ENCODE data around the gene SLC16A10.

DNA sequence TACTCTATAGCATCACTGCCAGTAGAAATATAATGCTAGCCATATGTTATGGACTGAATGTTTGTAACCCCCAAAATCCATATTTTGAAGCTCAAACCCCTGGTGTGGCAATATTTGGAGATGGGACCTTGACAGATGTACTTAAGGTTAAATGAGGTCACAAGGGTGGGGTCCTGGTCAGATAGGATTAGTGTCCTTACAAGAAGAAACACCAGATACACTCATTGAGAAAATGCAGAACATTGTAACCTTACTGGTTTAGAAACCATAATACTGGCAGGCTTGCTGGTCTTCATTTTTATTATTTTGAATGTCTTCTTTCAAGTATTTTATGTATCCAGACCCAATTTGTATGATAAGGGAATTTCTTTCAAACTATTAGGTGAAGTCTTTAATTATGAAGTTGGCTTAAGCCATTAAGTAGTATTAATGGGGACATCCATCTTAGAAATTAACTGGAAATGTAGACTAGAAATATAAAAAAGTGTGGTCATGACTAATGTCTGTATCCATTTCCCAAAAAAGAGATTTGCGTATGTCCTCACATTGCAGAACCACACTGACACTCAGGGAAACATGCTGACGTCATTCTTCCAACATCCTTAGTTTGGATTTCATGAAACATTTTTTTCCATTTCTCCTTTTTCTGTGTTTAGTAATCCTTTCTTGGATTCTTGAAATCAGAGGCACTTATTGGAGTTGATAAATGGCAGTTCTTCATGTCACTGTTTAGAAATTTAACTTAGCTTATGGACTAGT lies 32.4 kb downstream of the SLC16A10 start:
- TF ChIP-seq, protein P1, sequence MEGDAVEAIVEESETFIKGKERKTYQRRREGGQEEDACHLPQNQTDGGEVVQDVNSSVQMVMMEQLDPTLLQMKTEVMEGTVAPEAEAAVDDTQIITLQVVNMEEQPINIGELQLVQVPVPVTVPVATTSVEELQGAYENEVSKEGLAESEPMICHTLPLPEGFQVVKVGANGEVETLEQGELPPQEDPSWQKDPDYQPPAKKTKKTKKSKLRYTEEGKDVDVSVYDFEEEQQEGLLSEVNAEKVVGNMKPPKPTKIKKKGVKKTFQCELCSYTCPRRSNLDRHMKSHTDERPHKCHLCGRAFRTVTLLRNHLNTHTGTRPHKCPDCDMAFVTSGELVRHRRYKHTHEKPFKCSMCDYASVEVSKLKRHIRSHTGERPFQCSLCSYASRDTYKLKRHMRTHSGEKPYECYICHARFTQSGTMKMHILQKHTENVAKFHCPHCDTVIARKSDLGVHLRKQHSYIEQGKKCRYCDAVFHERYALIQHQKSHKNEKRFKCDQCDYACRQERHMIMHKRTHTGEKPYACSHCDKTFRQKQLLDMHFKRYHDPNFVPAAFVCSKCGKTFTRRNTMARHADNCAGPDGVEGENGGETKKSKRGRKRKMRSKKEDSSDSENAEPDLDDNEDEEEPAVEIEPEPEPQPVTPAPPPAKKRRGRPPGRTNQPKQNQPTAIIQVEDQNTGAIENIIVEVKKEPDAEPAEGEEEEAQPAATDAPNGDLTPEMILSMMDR (conservative IDR thresholded peaks at IDR 0.05; ENCODE audit: low read depth, low read length) = no peak
- TF ChIP-seq, protein P2, sequence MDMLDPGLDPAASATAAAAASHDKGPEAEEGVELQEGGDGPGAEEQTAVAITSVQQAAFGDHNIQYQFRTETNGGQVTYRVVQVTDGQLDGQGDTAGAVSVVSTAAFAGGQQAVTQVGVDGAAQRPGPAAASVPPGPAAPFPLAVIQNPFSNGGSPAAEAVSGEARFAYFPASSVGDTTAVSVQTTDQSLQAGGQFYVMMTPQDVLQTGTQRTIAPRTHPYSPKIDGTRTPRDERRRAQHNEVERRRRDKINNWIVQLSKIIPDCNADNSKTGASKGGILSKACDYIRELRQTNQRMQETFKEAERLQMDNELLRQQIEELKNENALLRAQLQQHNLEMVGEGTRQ (IDR thresholded peaks at IDR 0.05; ENCODE audit: low read depth, low read length) = no peak
- no peak for TF ChIP-seq RAD21 (IDR thresholded peaks at IDR 0.05; ENCODE audit: low read length)
- TF ChIP-seq, protein P3, sequence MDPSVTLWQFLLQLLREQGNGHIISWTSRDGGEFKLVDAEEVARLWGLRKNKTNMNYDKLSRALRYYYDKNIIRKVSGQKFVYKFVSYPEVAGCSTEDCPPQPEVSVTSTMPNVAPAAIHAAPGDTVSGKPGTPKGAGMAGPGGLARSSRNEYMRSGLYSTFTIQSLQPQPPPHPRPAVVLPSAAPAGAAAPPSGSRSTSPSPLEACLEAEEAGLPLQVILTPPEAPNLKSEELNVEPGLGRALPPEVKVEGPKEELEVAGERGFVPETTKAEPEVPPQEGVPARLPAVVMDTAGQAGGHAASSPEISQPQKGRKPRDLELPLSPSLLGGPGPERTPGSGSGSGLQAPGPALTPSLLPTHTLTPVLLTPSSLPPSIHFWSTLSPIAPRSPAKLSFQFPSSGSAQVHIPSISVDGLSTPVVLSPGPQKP (IDR thresholded peaks at IDR 0.05; ENCODE audit: borderline replicate concordance, low read depth, low read length) = no peak
- TF ChIP-seq POLR2A (IDR thresholded peaks at IDR 0.05; ENCODE audit: low read depth, low read length) = no peak
- TF ChIP-seq BHLHE40 (IDR thresholded peaks at IDR 0.05; ENCODE audit: low read depth, low read length) = no peak
- TF ChIP-seq MAFK (IDR thresholded peaks at IDR 0.05; ENCODE audit: low read depth, low read length) = no peak
- no peak for TF ChIP-seq MAZ (IDR thresholded peaks at IDR 0.05; ENCODE audit: borderline replicate concordance, low read depth, low read length)
- no peak for TF ChIP-seq MXI1 (IDR thresholded peaks at IDR 0.05; ENCODE audit: borderline replicate concordance, low read depth, low read length)
- no peak for TF ChIP-seq SMC3 (IDR thresholded peaks at IDR 0.05; ENCODE audit: low read depth, low read length)
